NCI-H1105 (cell line): ENCODE data around the gene AIPL1.
"Not testable (repeated sequence)": the region's sequence is repeated elsewhere in the genome, so short reads cannot be mapped to it uniquely, and the experiment has no call there.

Experiments
- DNase-seq: peaks from one replicate; lab custom pipeline; 2025; lab: John Stamatoyannopoulos, UW

Gene AIPL1, protein sequence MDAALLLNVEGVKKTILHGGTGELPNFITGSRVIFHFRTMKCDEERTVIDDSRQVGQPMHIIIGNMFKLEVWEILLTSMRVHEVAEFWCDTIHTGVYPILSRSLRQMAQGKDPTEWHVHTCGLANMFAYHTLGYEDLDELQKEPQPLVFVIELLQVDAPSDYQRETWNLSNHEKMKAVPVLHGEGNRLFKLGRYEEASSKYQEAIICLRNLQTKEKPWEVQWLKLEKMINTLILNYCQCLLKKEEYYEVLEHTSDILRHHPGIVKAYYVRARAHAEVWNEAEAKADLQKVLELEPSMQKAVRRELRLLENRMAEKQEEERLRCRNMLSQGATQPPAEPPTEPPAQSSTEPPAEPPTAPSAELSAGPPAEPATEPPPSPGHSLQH

DNA sequence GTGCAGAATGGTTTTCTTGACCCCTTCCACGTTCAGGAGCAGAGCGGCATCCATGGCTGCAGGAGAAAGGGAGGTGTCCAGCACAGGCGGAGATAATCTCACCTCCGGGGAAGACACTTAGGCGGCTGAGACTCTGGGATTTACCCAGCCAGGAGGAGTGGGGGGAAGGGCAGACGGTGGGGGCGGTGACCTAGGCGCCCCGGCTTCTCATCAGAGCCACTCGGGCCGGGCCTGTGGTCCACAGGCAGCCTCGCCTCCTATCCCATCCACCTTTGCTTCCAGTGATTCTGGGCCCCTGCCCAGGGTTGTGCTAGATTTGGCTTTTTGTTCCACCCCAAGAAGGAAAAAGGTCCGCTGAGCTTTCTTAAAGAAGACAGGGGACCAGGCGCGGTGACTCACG, at the start of gene AIPL1:
TSS of gene AIPL1 (minus strand) at position 71 of the 400 bp plus-strand sequence. CDS start at position 54, 17 bp downstream.
- no peak for DNase-seq

DNA sequence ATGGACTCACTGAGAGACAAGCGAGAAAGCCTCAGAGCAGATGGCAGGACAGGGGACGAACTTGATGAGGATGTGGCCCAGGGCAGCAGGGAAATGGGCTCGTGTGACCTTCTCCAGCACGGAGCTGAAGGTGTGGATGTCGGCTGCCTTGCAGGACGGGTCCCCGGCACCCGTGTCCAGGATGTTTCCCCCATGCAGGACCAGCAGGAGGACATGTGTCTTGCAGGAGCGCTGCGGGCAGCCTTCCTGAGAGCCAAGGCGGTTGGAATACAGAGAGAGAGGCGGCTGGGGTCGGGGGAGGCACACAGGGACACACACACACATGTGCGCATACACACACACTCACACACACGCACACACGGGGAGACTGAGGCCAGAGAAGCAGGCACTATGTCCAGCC, 48.6 kb upstream of the AIPL1 start:
- no peak for DNase-seq

DNA sequence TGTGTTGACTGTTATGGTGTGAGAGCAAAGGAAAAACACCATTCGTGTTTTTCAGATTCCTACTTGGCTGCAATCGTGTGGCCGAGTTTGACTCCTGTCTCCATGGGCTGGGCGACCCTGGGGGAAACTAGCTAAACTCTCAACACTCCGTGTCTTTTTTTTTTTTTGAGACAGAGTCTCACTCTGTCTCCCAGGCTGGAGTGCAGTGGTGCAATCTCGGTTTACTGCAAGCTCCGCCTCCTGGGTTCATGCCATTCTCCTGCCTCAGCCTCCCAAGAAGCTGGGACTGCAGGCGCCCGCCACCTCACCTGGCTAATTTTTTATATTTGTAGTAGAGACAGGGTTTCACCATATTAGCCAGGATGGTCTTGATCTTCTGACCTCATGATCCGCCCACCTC, 47.9 kb upstream of the AIPL1 start:
- not testable (repeated sequence) for DNase-seq

- no peak for DNase-seq
These were observed 47.2 kb upstream of the AIPL1 start for GRCh38 chr17:6482105-6482455.

DNA sequence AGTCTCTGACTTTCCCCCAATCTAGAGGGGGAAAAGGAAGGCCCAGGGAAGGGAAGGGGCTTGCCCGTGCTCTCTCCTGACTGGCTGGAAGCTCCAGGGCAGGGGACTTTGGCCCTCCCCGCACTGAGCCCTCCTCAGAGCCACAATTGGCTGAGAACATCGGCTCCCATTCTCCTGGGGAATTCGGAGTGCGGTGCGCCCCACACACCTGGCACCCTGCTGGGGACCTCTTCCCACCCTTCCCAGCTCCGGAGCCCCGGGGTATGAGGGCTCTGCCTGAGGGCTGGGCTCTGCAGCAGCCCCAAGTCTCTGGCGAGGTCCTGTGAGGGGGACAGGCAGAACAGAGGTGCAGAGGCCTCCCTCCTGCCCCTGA, 45.4 kb upstream of the AIPL1 start:
- no peak for DNase-seq

DNA sequence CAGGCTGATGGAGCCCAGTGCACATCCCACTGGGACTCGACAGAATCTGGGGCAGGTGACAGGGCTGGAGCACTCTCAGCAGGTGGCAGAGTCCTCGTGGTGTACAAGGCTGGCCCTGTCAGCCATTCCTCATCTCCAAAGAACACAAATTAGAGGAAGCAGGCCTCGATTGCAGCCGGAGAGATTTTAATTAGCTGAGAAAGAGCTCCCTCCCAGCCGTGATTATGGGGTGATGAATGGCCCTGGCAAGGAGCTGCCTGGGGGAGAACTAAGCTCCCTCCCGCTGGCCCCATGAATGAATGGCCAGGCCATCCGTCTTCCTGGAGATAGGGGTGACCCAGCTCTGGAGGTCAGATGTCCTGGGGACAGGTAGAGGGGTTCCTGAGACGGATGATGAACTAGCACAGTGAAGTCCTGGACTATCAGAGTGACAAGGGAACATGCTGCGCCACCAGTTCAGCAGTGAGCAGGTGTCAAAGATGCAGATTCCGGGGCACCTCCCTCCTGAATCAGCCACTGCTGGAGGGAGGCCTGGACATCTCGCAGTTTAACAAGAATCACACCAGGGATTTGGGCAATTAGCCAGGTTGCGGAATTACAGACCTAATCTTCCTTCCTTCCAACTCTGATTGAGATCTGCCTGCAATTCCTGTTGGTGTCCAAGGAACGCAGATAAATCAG, 44.8 kb upstream of the AIPL1 start:
- DNase-seq = no peak

- no peak for DNase-seq
These were observed 43.6 kb upstream of the AIPL1 start for GRCh38 chr17:6478486-6478885.

GRCh38 chr17:6477831-6478383, 43.0 kb upstream of the AIPL1 start:
- DNase-seq = no peak

GRCh38 chr17:6476810-6477179, 41.9 kb upstream of the AIPL1 start:
- no peak for DNase-seq

GRCh38 chr17:6476076-6476809, 41.3 kb upstream of the AIPL1 start:
- DNase-seq = no peak

- DNase-seq = no peak
These were observed 40.5 kb upstream of the AIPL1 start for GRCh38 chr17:6475411-6475810.

DNA sequence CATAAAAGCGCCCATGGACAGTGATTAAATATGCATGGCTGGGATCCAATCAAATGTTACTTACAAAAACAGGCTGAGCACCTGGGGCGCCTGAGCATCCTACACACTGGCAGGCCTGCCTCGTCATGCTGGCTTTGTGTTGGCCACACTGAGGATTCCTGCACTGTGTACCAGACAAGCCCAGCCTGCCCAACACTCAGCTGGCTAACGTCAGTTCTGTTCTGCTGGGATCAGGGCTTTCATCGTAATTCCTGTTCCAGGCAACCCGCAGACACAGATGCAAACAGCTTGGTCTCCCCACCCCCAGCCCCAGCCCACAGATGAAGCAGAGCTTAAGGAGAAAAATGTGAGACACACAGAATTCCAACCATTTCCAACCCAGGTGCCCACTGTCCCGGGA, 40.0 kb upstream of the AIPL1 start:
- DNase-seq = no peak

DNA sequence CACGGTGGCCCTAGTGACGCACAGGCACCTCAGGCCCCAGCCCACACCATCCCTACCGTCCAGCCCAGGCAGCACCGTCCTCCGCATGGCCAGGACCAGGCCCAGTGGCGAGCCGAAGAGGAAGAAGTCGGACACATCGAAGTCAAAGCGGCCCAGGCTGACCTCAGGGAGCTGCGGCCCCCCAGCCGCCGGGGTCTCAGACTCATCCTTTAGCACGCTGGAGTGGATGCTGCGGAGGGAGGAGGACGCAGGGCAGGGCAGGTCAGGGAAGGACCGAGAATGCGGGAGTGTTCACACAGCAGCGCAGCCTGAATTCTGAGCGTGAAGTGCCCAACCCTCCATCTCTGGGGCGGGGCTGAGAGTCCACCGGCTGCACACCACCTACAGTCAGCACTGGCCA, 39.5 kb upstream of the AIPL1 start:
- no peak for DNase-seq

DNA sequence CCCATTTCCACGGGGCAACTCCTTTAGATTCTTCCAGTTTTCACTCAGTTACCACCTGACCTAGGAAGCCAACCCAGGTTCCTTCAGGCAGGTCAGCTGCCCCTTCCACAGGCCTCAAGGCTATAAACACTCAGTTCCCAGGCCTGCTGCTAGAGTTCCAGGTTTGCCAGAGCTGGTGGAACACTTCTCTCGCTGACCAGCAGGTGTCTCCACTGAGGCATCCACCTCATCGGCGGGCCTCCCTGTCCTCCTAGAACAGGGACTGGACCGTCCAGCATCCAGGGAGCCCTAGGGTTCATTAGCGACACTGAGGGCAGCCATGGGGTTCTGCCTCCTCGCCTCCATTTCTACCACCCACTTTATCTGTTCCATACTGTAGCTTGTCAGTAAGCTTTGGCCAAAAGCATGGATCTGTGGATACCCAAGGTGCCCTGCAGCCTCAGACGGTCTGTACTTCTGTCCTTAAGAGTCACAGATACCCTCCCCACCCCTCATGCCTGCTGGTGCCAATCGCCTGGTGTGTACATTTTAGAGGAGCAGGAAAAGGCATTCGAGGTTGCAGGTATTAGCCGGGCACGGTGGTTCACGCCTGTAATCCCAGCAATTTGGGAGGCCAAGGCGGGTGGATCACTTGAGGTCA, 38.3 kb upstream of the AIPL1 start:
- DNase-seq = peak; percentile 31

GRCh38 chr17:6472517-6472916, 37.6 kb upstream of the AIPL1 start:
- DNase-seq = no peak

DNA sequence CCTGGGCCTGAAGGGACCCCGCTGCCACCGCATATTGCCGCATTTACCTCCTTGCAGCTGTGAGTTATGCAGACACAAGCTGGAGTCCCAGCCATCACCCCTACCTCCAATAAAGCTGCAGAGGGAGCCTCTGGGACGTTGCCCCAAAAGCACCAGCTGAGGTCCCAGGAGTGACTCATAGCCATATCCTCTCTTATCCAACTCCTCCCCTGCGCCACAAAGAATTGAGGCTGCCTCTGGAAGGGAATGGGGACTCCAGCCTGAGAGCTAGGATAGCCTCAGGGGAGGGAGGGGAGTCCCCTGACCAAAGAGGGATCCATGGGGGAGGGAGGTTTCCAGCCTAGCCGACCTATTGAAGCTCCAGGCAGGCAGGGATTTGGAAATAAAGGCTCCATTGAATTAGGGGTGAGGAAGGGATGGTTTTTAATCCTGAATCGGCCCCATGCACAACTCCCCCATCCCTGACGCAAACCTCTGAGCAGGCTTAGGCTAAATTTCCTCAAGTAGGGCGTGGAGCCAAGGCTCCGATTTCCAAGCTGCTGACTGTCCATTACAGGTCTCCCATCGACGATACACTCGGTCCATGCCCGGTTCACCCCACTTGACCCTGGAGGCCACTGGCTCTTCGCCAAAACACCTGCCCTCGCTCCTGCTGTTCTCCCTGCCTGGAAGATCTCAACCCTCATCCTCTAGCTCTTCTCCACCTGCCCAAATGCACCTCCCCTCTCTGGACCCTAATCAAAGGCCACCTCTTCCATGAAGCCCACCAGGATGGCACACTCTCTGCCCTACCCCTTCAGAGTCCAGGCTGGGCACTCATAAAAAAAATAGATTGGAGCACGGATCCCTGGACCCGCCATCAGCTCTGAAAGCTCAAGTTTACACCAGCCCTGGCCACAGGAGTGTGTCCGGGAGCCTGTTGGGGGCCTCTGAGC, 36.9 kb upstream of the AIPL1 start:
- no peak for DNase-seq

- no peak for DNase-seq
These were observed 36.0 kb upstream of the AIPL1 start for GRCh38 chr17:6470751-6471521.

DNA sequence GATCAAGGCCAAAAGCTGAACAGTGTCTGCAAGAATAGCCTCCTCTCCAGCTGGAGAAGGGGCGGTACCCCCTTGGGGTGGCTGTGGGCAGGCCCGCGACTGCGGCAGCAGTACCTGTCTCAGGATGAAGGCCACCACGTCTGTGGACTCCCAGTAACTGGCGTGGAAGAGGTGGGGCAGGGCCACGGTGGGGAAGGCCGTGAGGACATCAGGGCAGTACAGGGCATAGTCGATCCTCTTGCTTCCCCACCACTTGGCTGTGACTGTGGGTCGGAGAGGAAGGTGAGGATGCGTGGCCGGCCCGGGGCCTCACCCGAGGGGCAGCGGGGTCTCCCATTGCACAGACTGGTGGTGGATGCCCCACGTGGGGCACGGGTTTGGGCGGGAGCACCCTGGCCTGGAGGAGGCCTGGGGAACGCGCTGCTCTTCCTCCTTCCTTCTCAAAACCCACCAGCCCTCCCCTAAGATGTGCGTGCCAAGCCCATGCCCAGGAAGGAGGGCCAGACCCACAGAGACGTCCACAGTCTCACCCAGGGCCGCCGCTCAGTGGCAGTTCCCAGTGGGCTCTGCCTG, 35.3 kb upstream of the AIPL1 start:
- DNase-seq = no peak

- no peak for DNase-seq
These were observed 33.3 kb upstream of the AIPL1 start for GRCh38 chr17:6468051-6468790.
